ENCODE results near the gene MAGEA9.

- no peak for TF ChIP-seq SUZ12 (IDR thresholded peaks at IDR 0.05; ENCODE audit: extremely low read depth, insufficient read depth, insufficient read length)
- TF ChIP-seq ZNF274 (IDR thresholded peaks at IDR 0.05; ENCODE audit: low read depth, low read length) = no peak
These were observed 45.5 kb downstream of the MAGEA9 start for GRCh38 chrX:149827254-149827653.

Measured in NT2/D1 (cell line).